Measurements from ENCODE around the gene BLACAT1.

The BLACAT1 gene

DNA sequence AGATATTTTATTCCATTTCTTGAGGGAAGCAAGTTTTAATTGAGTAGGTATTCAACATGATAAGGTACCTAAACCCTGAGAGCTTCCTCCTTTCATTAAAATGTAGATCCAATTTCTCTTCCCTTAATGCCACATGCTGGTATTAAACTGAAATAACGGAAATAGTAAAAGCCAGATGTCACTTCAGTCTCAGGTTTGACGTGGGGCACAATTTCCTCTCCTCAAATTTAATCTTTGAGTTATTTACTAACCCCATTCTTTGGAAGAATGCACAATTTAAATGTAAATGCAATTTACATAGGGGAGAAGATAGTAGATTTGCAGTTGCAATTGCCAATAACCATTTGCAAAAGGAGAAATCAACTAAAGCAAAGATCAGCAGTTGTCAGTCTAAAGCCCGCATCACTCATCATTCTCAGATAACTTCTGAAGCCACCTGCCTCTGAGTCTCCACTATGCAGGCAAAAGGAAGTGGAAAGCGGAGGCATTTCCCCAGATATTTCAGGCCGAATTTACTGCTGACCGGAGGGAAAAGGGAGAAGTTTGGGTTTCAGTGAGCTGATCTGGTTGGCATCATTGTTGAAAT is 31.9 kb downstream of the BLACAT1 start:
- Histone ChIP-seq H3K9me2 (replicated peaks; ENCODE audit: insufficient read depth, low read length) (no peaks in the 10 kb centered on the region), H3K9ac (ENCODE audit: low read length) (no peak overlapping the region), H4K20me1 (ENCODE audit: insufficient read depth, low read length) (no peaks in the 10 kb centered on the region), H3K4me3 (ENCODE audit: low read length) (no peak overlapping the region), H3K4me2 (ENCODE audit: low read depth, low read length) (no peak overlapping the region), H3K9me3 (replicated peaks; ENCODE audit: insufficient read depth, low read length) (no peaks in the 10 kb centered on the region), H2AFZ (ENCODE audit: low read length) (no peak overlapping the region), H3K27me3 (replicated peaks; ENCODE audit: insufficient read depth, low read length) (no peaks in the 10 kb centered on the region), H3F3A (ENCODE audit: insufficient read depth, low read length) (no peaks in the 10 kb centered on the region), H3K4me1 (ENCODE audit: low read length) (no peaks in the 10 kb centered on the region), H3K36me3 (replicated peaks; ENCODE audit: insufficient read depth, low read length) (no peaks in the 10 kb centered on the region), H3K27ac (ENCODE audit: low read length) (no peak overlapping the region), H3K79me2 (ENCODE audit: low read length) (no peaks in the 10 kb centered on the region)
- TF ChIP-seq EZH2 (optimal IDR thresholded peaks at IDR 0.05; ENCODE audit: low read depth, low read length) (no peak), EZH2phosphoT487 (IDR thresholded peaks at IDR 0.05; ENCODE audit: low read length) (no peak)
- TF ChIP-seq, protein P1, sequence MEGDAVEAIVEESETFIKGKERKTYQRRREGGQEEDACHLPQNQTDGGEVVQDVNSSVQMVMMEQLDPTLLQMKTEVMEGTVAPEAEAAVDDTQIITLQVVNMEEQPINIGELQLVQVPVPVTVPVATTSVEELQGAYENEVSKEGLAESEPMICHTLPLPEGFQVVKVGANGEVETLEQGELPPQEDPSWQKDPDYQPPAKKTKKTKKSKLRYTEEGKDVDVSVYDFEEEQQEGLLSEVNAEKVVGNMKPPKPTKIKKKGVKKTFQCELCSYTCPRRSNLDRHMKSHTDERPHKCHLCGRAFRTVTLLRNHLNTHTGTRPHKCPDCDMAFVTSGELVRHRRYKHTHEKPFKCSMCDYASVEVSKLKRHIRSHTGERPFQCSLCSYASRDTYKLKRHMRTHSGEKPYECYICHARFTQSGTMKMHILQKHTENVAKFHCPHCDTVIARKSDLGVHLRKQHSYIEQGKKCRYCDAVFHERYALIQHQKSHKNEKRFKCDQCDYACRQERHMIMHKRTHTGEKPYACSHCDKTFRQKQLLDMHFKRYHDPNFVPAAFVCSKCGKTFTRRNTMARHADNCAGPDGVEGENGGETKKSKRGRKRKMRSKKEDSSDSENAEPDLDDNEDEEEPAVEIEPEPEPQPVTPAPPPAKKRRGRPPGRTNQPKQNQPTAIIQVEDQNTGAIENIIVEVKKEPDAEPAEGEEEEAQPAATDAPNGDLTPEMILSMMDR (IDR thresholded peaks at IDR 0.05; ENCODE audit: low read length), result no peak
- no peak for DNase-seq

GRCh38 chr1:205422993-205423642 is 32.7 kb downstream of the BLACAT1 start:
- Histone ChIP-seq H4K20me1 (ENCODE audit: insufficient read depth, low read length) (no peaks in the 10 kb centered on the region), H3K9me3 (replicated peaks; ENCODE audit: insufficient read depth, low read length) (no peaks in the 10 kb centered on the region), H3K9me2 (replicated peaks; ENCODE audit: insufficient read depth, low read length) (no peaks in the 10 kb centered on the region), H2AFZ (ENCODE audit: low read length) (no peak overlapping the region), H3K36me3 (replicated peaks; ENCODE audit: insufficient read depth, low read length) (no peaks in the 10 kb centered on the region), H3K79me2 (ENCODE audit: low read length) (no peaks in the 10 kb centered on the region), H3K27me3 (replicated peaks; ENCODE audit: insufficient read depth, low read length) (no peaks in the 10 kb centered on the region), H3K4me2 (ENCODE audit: low read depth, low read length) (no peak overlapping the region), H3K9ac (ENCODE audit: low read length) (no peak overlapping the region), H3K4me1 (ENCODE audit: low read length) (no peaks in the 10 kb centered on the region), H3F3A (ENCODE audit: insufficient read depth, low read length) (no peaks in the 10 kb centered on the region), H3K27ac (ENCODE audit: low read length) (no peak overlapping the region), H3K4me3 (ENCODE audit: low read length) (no peak overlapping the region)
- DNase-seq, result no peak
- TF ChIP-seq EZH2phosphoT487 (IDR thresholded peaks at IDR 0.05; ENCODE audit: low read length), result no peak
- TF ChIP-seq, protein P1 (IDR thresholded peaks at IDR 0.05; ENCODE audit: low read length), result peak; percentile 14; the same call in 1 of the 2 replicates

GRCh38 chr1:205421798-205422197 is 34.0 kb downstream of the BLACAT1 start, which contains the start of gene LEMD1:
LEMD1 (minus strand) TSS chr1:205422056; CDS start chr1:205420536, 1,520 bp downstream.
- DNase-seq, result no peak
- no peak for TF ChIP-seq EZH2 (optimal IDR thresholded peaks at IDR 0.05; ENCODE audit: low read depth, low read length)
- no peak for TF ChIP-seq EZH2phosphoT487 (IDR thresholded peaks at IDR 0.05; ENCODE audit: low read length)
- TF ChIP-seq, protein P1 (IDR thresholded peaks at IDR 0.05; ENCODE audit: low read length), result no peak
- H3K36me3 ChIP-seq (replicated peaks; ENCODE audit: insufficient read depth, low read length), result no peaks in the 10 kb centered on the region
- no peaks in the 10 kb centered on the region for H3K9me2 ChIP-seq (replicated peaks; ENCODE audit: insufficient read depth, low read length)
- H2AFZ ChIP-seq (ENCODE audit: low read length), result no peak within 1 kb of the TSS
- no peaks in the 10 kb centered on the region for H3F3A ChIP-seq (ENCODE audit: insufficient read depth, low read length)
- no peaks in the 10 kb centered on the region for H3K9me3 ChIP-seq (replicated peaks; ENCODE audit: insufficient read depth, low read length)
- H3K4me3 ChIP-seq (ENCODE audit: low read length), result no peak within 1 kb of the TSS
- no peak within 1 kb of the TSS for H3K27ac ChIP-seq (ENCODE audit: low read length)
- no peaks in the 10 kb centered on the region for H3K79me2 ChIP-seq (ENCODE audit: low read length)
- H3K27me3 ChIP-seq (replicated peaks; ENCODE audit: insufficient read depth, low read length), result no peaks in the 10 kb centered on the region
- H3K4me1 ChIP-seq (ENCODE audit: low read length), result no peaks in the 10 kb centered on the region
- no peaks in the 10 kb centered on the region for H4K20me1 ChIP-seq (ENCODE audit: insufficient read depth, low read length)
- H3K9ac ChIP-seq (ENCODE audit: low read length), result no peak within 1 kb of the TSS
- H3K4me2 ChIP-seq (ENCODE audit: low read depth, low read length), result no peak within 1 kb of the TSS
